WTC11 (cell line): ENCODE measurements around the gene EOLA1.
"Not testable (repeated sequence)": the region's sequence is repeated elsewhere in the genome, so short reads cannot be mapped to it uniquely, and the experiment has no call there.

Experiments used
- CTCF ChIP-seq: fragments of 200-600 bp; IDR thresholded peaks from 2 replicates; pipeline ENCODE4 v1.8.0; 2022; ENCODE audit warnings: antibody characterized with exemption
- ESRRA ChIP-seq: sonication (generic); formaldehyde crosslinking; IDR thresholded peaks from 2 replicates; pipeline ENCODE4 v1.8.1; 2022; ENCODE audit warnings: mild to moderate bottlenecking, missing genetic modification reagents, borderline replicate concordance
- HMGXB4 ChIP-seq: sonication (generic); formaldehyde crosslinking; IDR thresholded peaks from 2 replicates; pipeline ENCODE4 v1.8.1; 2023; ENCODE audit warnings: mild to moderate bottlenecking, moderate library complexity, missing genetic modification reagents
- NR1H2 ChIP-seq: sonication (generic); formaldehyde crosslinking; IDR thresholded peaks from 2 replicates; pipeline ENCODE4 v1.9.0; 2021; ENCODE audit warnings: mild to moderate bottlenecking, moderate library complexity, missing genetic modification reagents
- SP1 ChIP-seq: sonication (generic); formaldehyde crosslinking; conservative IDR thresholded peaks from 2 replicates; pipeline ENCODE4 v1.8.1; 2022; ENCODE audit warnings: missing genetic modification reagents
- ZNF263 ChIP-seq: sonication (generic); formaldehyde crosslinking; IDR thresholded peaks from 2 replicates; pipeline ENCODE4 v1.8.1; 2022; ENCODE audit warnings: low read depth, mild to moderate bottlenecking, moderate library complexity, missing genetic modification reagents
- ZNF317 ChIP-seq: sonication (generic); formaldehyde crosslinking; IDR thresholded peaks from 2 replicates; pipeline ENCODE4 v1.8.1; 2023; ENCODE audit warnings: low read depth, mild to moderate bottlenecking, moderate library complexity, missing genetic modification reagents, borderline replicate concordance
- TF ChIP-seq, protein P1 (sequence below): sonication (generic); formaldehyde crosslinking; IDR thresholded peaks from 2 replicates; pipeline ENCODE4 v1.8.1; 2023; ENCODE audit warnings: mild to moderate bottlenecking, missing genetic modification reagents, moderate library complexity
- TF ChIP-seq, protein P2 (sequence below): sonication (generic); formaldehyde crosslinking; conservative IDR thresholded peaks from 2 replicates; pipeline ENCODE4 v1.8.1; 2022; ENCODE audit warnings: mild to moderate bottlenecking, missing genetic modification reagents
- TF ChIP-seq, protein P3 (sequence below): sonication (generic); formaldehyde crosslinking; IDR thresholded peaks from 2 replicates; pipeline ENCODE4 v1.8.1; 2022; ENCODE audit warnings: low read depth, missing genetic modification reagents, borderline replicate concordance
- TF ChIP-seq, protein P4 (sequence below): sonication (generic); formaldehyde crosslinking; IDR thresholded peaks from 2 replicates; pipeline ENCODE4 v1.8.0; 2022; ENCODE audit warnings: mild to moderate bottlenecking, missing genetic modification reagents
- TF ChIP-seq, protein P5 (sequence below): sonication (generic); formaldehyde crosslinking; IDR thresholded peaks from 2 replicates; pipeline ENCODE4 v1.8.0; 2022; ENCODE audit warnings: mild to moderate bottlenecking, missing genetic modification reagents
- TF ChIP-seq, protein P6 (sequence below): sonication (generic); formaldehyde crosslinking; IDR thresholded peaks from 2 replicates; pipeline ENCODE4 v1.8.1; 2023; ENCODE audit warnings: mild to moderate bottlenecking, missing genetic modification reagents

- not testable (repeated sequence) for TF ChIP-seq NR1H2 (CRISPR knock-in tag); ESRRA (CRISPR knock-in tag); HMGXB4 (CRISPR knock-in tag); CTCF; ZNF263 (CRISPR knock-in tag); ZNF317 (CRISPR knock-in tag); SP1 (CRISPR knock-in tag)
- TF ChIP-seq, protein P1, sequence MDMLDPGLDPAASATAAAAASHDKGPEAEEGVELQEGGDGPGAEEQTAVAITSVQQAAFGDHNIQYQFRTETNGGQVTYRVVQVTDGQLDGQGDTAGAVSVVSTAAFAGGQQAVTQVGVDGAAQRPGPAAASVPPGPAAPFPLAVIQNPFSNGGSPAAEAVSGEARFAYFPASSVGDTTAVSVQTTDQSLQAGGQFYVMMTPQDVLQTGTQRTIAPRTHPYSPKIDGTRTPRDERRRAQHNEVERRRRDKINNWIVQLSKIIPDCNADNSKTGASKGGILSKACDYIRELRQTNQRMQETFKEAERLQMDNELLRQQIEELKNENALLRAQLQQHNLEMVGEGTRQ (CRISPR knock-in tag): not testable (repeated sequence)
- TF ChIP-seq, protein P2, sequence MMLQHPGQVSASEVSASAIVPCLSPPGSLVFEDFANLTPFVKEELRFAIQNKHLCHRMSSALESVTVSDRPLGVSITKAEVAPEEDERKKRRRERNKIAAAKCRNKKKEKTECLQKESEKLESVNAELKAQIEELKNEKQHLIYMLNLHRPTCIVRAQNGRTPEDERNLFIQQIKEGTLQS: not testable (repeated sequence)
- TF ChIP-seq, protein P3, sequence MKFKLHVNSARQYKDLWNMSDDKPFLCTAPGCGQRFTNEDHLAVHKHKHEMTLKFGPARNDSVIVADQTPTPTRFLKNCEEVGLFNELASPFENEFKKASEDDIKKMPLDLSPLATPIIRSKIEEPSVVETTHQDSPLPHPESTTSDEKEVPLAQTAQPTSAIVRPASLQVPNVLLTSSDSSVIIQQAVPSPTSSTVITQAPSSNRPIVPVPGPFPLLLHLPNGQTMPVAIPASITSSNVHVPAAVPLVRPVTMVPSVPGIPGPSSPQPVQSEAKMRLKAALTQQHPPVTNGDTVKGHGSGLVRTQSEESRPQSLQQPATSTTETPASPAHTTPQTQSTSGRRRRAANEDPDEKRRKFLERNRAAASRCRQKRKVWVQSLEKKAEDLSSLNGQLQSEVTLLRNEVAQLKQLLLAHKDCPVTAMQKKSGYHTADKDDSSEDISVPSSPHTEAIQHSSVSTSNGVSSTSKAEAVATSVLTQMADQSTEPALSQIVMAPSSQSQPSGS (CRISPR knock-in tag): not testable (repeated sequence)
- TF ChIP-seq, protein P4, sequence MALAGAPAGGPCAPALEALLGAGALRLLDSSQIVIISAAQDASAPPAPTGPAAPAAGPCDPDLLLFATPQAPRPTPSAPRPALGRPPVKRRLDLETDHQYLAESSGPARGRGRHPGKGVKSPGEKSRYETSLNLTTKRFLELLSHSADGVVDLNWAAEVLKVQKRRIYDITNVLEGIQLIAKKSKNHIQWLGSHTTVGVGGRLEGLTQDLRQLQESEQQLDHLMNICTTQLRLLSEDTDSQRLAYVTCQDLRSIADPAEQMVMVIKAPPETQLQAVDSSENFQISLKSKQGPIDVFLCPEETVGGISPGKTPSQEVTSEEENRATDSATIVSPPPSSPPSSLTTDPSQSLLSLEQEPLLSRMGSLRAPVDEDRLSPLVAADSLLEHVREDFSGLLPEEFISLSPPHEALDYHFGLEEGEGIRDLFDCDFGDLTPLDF (CRISPR knock-in tag): not testable (repeated sequence)
- TF ChIP-seq, protein P5, sequence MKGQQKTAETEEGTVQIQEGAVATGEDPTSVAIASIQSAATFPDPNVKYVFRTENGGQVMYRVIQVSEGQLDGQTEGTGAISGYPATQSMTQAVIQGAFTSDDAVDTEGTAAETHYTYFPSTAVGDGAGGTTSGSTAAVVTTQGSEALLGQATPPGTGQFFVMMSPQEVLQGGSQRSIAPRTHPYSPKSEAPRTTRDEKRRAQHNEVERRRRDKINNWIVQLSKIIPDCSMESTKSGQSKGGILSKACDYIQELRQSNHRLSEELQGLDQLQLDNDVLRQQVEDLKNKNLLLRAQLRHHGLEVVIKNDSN (CRISPR knock-in tag): not testable (repeated sequence)
- TF ChIP-seq, protein P6, sequence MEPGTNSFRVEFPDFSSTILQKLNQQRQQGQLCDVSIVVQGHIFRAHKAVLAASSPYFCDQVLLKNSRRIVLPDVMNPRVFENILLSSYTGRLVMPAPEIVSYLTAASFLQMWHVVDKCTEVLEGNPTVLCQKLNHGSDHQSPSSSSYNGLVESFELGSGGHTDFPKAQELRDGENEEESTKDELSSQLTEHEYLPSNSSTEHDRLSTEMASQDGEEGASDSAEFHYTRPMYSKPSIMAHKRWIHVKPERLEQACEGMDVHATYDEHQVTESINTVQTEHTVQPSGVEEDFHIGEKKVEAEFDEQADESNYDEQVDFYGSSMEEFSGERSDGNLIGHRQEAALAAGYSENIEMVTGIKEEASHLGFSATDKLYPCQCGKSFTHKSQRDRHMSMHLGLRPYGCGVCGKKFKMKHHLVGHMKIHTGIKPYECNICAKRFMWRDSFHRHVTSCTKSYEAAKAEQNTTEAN (CRISPR knock-in tag): not testable (repeated sequence)
These were observed 8.9 kb downstream of the EOLA1 start, which contains the start of gene HSFX3 for GRCh38 chrX:149549701-149550100.
